IPS DF 6.9 (cell line): ENCODE data around the gene ZYX.
"Not testable (repeated sequence)": the region's sequence is repeated elsewhere in the genome, so short reads cannot be mapped to it uniquely, and the experiment has no call there.

Experiments
- DNase-seq: peaks from one replicate; pipeline ENCODE4 v3.0.0-alpha.2; 2013; ENCODE audit warnings: low read depth, low spot score
- H3K27ac ChIP-seq: one replicate; pipeline ENCODE4 v1.5.1; 2013; ENCODE audit warnings: low read length, control low read depth
- H3K27me3 ChIP-seq: 2 replicates; pipeline ENCODE4 v1.6.1; 2013; ENCODE audit warnings: mild to moderate bottlenecking, low read length; ENCODE audit not compliant: control insufficient read depth, insufficient read depth
- H3K36me3 ChIP-seq: 2 replicates; pipeline ENCODE4 v1.6.1; 2013; ENCODE audit warnings: low read length; ENCODE audit not compliant: control insufficient read depth, insufficient read depth
- H3K4me1 ChIP-seq: 2 replicates; pipeline ENCODE4 v1.6.1; 2013; ENCODE audit warnings: low read length; ENCODE audit not compliant: control insufficient read depth, insufficient read depth
- H3K4me3 ChIP-seq: 2 replicates; pipeline ENCODE4 v1.5.1; 2013; ENCODE audit warnings: mild to moderate bottlenecking, low read length
- H3K9me3 ChIP-seq: 2 replicates; pipeline ENCODE4 v1.6.1; 2013; ENCODE audit warnings: low read length, inconsistent platforms; ENCODE audit not compliant: control insufficient read depth, insufficient read depth
- WGBS: extraction: QIAGEN DNeasy Blood & Tissue Kit; methylation state at CpG from one replicate; pipeline ENCODE4 v1.1.7; 2013; ENCODE audit warnings: mixed read lengths, missing lambda C conversion rate; ENCODE audit not compliant: insufficient read length, insufficient coverage; 5-methylcytosine and 5-hydroxymethylcytosine counted together

The ZYX gene

DNA sequence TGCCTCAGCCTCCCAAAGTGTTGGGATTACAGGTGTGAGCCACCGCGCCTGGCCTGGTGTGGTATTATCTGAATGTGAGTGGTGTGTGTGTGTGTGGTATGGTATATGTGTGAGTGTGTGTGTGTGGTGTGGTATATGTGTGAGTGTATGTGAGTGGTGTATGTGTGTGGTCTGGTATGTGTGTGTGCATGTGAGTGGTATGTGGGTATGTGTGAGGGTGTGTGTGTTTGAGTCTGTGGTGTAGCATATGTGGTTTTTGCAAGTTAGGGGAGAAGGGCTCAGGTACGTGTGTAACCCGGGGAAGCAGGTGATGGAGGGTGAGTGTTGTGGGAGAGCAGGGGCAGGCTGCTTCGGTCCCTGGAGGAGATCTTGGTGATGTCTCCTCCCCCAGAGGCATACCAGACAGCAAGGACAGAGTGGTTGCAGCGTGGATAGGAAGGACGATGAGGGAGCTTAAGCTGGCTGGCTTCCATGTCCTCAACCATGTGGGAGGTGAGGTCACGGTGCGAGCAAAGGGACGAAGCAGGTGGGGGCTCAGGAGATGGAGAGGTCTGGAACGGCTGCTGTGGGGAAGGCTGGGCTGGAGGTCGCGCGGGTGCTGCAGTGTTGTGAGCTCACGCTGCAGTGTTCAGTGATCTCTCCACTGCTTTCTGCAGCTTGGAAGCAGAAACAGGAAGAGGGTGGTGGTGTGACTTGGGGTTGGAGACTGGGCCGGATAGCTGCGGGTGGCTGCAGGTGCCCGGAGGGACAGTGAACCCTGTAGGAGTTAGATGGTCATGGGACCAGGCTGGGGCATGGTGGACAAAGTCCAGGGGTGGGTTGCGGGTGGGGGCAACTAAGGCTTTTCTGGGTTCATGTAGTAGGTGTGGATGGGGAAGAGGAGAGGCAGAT is 5.0 kb downstream of the ZYX start:
- no CpG with 5 or more reads among the region's 19 CpGs for WGBS
- no peaks in the 10 kb centered on the region for H3K9me3 ChIP-seq
- H3K27me3 ChIP-seq, result no peaks in the 10 kb centered on the region
- DNase-seq, result no peak
- no peak overlapping the region for H3K27ac ChIP-seq
- H3K4me1 ChIP-seq, result peaks cover 4% of the 10 kb centered on the region
- peaks cover 48% of the 10 kb centered on the region for H3K36me3 ChIP-seq
- H3K4me3 ChIP-seq, result no peak overlapping the region

DNA sequence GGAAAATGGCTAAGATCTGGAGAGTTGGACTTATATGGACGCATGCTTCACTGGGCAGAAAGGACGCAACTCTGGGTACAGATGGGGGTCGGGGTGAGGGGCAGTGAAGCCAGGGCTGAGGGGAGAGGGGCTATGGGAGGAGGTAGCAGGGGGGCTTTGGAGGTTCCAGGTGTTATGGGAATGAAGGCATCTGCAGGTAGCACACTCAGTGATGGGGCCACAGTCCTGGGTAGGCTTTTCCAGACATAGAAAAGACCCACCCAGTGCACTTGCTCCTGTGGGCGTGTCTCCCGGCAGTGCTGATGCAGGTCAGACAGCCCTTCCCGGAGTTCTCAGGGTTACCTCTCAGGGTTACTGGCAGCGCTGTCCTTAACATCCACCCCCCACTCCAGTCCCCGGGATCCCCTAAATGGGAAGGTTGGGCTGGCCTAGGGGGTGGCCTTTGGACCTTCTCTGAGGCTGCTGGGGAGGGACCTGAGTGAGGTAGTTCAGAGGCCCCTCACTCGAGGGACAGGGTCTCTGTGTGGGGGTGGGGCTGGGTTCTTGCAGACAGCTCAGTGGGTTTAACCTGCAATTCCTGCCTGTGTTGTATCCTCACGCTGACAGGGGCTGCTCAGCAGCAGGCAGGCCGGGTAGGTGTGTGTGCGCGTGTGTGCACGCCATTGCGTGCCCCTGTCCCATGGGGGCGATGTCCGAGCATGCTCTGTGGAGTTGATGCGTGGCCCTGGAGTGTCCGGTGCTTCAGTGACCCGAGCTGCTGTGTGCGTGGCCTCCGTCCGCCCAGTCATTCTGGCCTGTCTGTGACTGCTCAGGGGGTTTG is 6.2 kb downstream of the ZYX start:
- no peak overlapping the region for H3K27ac ChIP-seq

DNA sequence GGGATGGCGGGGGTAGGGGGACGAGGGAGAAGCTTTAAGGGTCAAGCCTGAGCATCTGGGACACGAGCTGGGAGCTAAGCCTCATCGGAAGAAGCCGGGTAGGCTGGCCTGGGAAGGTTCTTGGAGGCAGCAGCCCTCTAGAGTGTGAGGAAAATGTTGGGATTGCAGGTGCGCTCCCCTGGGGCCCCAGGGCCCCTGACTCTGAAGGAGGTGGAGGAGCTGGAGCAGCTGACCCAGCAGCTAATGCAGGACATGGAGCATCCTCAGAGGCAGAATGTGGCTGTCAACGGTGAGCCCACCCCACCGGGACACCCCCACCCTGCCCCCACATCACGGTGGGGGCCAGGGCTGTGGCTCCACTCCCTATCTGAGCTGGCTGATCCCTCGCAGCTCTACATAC is 6.9 kb downstream of the ZYX start:
- no CpG with 5 or more reads among the region's 10 CpGs for WGBS
- no peaks in the 10 kb centered on the region for H3K9me3 ChIP-seq
- H3K36me3 ChIP-seq, result peaks cover 59% of the 10 kb centered on the region
- no peak overlapping the region for H3K4me3 ChIP-seq
- H3K27me3 ChIP-seq, result no peaks in the 10 kb centered on the region
- no peak for DNase-seq
- no peak overlapping the region for H3K27ac ChIP-seq
- peaks cover 3% of the 10 kb centered on the region; the same call in 1 of the 2 replicates for H3K4me1 ChIP-seq

More for the DNA sequence above, 6.2 kb downstream of the ZYX start:
- Histone ChIP-seq H3K9me3 (no peaks in the 10 kb centered on the region), H3K4me3 (no peak overlapping the region), H3K27me3 (no peaks in the 10 kb centered on the region), H3K4me1 (peaks cover 4% of the 10 kb centered on the region), H3K36me3 (peaks cover 56% of the 10 kb centered on the region)
- WGBS, result no CpG with 5 or more reads among the region's 23 CpGs
- no peak for DNase-seq

DNA sequence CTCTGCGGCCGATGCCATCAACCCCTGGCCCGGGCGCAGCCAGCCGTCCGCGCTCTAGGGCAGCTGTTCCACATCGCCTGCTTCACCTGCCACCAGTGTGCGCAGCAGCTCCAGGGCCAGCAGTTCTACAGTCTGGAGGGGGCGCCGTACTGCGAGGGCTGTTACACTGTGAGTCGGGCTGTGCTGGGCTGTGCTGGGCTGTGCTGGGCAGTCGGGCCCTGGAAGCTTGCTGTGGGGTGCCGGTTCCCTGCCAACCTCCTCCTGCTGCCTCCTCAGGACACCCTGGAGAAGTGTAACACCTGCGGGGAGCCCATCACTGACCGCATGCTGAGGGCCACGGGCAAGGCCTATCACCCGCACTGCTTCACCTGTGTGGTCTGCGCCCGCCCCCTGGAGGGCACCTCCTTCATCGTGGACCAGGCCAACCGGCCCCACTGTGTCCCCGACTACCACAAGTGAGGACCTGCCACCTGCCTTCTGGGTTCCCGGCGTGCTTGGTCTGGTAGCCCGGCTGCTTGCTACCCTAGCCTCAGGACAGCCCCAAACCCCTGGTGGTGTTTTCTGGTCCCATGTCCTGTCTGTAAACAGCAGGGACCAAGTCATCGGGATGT is 7.5 kb downstream of the ZYX start:
- Histone ChIP-seq H3K4me1 (0 out of 2 replicates have a peak, but pooled peaks cover under 1% of the 10 kb centered on the region), H3K4me3 (no peak overlapping the region), H3K27me3 (no peaks in the 10 kb centered on the region), H3K36me3 (peaks cover 63% of the 10 kb centered on the region), H3K9me3 (no peaks in the 10 kb centered on the region), H3K27ac (no peak overlapping the region)
- WGBS, result no CpG with 5 or more reads among the region's 28 CpGs
- no peak for DNase-seq

DNA sequence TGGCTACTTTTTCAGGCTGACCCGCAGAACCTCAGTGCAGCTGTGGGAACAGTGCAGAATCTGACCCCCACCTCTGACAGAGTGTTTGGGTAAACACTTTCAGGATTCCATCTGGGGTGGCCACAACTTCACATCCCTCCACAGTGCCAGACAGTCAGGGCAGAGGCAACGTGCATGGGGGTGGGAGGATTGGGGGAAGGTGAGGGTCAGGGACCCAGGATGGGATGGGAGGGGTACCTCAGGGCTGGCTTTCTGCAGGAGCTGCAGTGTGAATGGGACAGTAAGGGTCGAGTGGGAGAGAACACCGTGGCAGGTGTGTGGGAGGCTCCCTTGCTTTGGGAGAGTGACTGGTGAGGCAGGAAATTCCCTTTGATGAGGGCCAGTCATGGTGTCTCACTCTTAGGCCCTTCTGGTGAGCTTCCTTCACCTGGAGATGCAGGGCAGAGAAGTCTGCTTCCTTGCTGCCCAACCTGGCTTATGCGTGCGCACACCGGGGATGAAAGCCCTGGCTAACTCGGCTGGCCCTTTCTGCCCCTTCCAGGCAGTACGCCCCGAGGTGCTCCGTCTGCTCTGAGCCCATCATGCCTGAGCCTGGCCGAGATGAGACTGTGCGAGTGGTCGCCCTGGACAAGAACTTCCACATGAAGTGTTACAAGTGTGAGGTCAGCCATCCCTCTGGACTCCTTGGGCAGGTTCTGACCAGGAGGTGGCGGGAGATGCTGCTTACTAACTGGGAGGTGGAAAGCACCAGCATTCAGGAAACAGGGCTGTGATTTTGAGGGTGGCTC is 8.4 kb downstream of the ZYX start:
- H3K36me3 ChIP-seq, result peaks cover 62% of the 10 kb centered on the region
- WGBS, result no CpG with 5 or more reads among the region's 15 CpGs
- no peaks in the 10 kb centered on the region for H3K27me3 ChIP-seq
- H3K9me3 ChIP-seq, result no peaks in the 10 kb centered on the region
- H3K4me1 ChIP-seq, result no peaks in the 10 kb centered on the region
- no peak overlapping the region for H3K27ac ChIP-seq
- DNase-seq, result no peak
- H3K4me3 ChIP-seq, result no peak overlapping the region

DNA sequence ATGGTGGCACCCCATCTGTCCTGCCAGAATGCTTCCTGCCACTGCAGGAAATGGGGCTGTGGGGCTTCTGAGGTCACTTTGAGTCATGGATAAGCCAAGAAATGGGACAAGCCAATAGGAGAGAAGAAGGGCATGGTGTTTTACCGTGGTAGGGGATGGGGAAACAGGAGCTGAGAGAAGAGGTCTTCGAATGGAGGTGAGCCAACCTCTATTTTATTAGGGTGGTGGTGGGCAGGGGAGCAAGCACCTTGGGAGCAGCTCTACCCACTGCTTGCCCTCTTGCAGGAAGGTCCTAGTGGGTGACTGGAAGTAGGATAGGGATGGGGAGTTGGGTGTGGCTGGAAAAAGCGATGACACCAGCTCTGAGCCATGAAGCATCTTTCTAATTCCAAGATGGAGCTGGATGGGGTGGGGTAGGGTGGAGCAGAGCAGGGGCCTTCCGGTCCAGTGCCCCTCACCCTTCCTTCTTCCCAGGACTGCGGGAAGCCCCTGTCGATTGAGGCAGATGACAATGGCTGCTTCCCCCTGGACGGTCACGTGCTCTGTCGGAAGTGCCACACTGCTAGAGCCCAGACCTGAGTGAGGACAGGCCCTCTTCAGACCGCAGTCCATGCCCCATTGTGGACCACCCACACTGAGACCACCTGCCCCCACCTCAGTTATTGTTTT is 9.1 kb downstream of the ZYX start:
- DNase-seq, result no peak
- H3K27ac ChIP-seq, result no peak overlapping the region
- no peaks in the 10 kb centered on the region for H3K9me3 ChIP-seq
- no peaks in the 10 kb centered on the region for H3K4me1 ChIP-seq
- no peak overlapping the region for H3K4me3 ChIP-seq
- no CpG with 5 or more reads among the region's 10 CpGs for WGBS
- no peaks in the 10 kb centered on the region for H3K27me3 ChIP-seq
- H3K36me3 ChIP-seq, result peaks cover 63% of the 10 kb centered on the region

DNA sequence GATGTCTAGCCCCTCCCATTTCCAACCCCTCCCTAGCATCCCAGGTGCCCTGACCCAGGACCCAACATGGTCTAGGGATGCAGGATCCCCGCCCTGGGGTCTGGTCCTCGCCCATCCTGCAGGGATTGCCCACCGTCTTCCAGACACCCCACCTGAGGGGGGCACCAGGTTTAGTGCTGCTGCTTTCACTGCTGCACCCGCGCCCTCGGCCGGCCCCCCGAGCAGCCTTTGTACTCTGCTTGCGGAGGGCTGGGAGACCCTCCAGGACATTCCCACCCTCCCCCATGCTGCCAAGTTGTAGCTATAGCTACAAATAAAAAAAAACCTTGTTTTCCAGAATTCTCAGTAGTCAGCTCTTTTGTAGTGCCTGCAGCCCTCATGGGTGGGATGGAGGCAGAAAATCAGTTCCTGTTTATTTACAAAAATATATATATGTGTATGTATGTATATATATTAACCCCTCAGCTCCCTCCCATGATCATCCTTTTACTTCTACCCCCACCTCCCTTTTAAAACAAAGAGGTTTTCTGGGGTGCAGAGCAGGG is 9.7 kb downstream of the ZYX start:
- Histone ChIP-seq H3K27ac (no peak overlapping the region), H3K27me3 (no peaks in the 10 kb centered on the region), H3K9me3 (no peaks in the 10 kb centered on the region), H3K4me3 (no peak overlapping the region), H3K36me3 (peaks cover 68% of the 10 kb centered on the region), H3K4me1 (no peaks in the 10 kb centered on the region)
- WGBS, result no CpG with 5 or more reads among the region's 9 CpGs
- DNase-seq, result no peak

DNA sequence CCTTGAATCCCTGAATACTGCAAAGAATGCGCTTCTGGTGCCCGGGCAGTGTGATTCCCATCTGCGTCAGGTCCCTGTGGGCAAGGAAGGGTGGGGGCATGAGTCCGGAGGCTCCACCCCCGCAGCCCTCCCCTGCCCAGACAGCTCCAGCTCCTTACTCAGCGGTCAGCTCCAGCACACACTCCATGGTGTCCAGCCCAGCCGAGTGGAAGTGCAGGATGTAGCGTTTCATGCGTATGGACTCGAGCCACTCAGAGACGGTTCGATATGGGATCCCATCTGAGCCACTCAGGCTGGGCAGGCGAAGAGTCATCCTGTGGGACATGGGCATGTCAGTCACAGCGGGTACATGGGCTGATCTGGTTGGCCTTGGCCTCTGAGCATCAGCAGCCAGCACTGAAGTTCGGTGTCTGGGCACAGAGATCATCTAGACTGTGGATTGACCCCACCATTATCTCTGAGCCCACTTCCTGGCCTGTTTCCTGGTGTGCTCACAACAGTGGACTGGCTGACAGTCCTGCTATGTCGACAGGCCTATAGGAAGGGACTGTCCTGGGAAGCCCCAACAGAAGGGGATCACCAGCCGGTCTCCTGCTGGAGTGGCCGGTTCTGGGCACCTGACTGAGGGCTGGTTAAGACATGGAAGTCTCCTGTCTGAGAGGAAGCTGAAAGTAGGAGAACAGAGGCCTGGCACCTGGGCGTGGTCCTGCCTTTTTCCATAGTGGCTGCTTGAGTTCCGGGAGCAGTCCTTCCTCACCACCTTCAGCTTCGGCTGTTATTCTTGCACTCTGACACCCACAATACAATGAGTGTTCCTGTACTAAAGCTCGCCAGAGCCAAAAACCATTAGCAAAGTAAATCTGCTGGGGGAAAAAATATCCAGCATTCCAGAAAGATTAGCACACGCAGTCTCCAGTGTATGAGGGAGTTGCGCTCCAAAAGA is 10.6 kb downstream of the ZYX start:
- Histone ChIP-seq H3K27ac (no peak overlapping the region), H3K4me1 (no peaks in the 10 kb centered on the region), H3K4me3 (no peak overlapping the region), H3K36me3 (peaks cover 76% of the 10 kb centered on the region), H3K9me3 (no peaks in the 10 kb centered on the region), H3K27me3 (no peaks in the 10 kb centered on the region)
- WGBS, result no CpG with 5 or more reads among the region's 24 CpGs
- no peak for DNase-seq

DNA sequence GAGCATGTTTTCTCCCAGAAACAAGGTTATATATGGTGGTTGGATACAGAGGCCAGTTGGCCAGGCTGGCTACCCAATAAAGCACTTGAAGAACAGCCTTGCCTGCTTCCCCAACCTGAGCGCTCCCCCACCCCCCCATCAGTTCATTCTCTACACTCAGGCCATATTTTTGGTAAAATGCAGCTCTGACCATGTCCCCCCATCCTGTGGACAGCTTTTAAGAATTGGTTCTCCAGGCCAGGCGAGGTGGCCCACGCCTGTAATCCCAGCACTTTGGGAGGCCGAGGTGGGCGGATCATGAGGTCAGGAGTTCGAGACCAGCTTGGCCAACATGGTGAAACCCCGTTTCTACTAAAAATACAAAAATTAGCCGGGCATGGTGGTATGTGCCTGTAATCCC is 11.3 kb downstream of the ZYX start:
- not testable (repeated sequence) for H3K27ac ChIP-seq, H3K27me3 ChIP-seq, H3K4me1 ChIP-seq, H3K4me3 ChIP-seq, H3K9me3 ChIP-seq, DNase-seq
- WGBS, result no CpG with 5 or more reads among the region's 8 CpGs
- H3K36me3 ChIP-seq, result peaks cover 80% of the 10 kb centered on the region
